CD4-positive, alpha-beta T cell treated with Interleukin-6 at 100 ng/mL for 8 hours (primary cell): ENCODE data around the gene C17orf113.
A peak's percentile ranks its signal among the peaks of the same experiment; 100 is the strongest.

Experiments used
- DNase-seq: peaks from one replicate; pipeline ENCODE4 v3.0.0-alpha.2; 2020; ENCODE audit warnings: mixed read lengths, low spot score

C17orf113 gene

GRCh38 chr17:42050393-42051012, at the start of gene C17orf113:
Gene C17orf113, minus strand, starts transcription at chr17:42050601. Its CDS starts 7,225 bp downstream, at chr17:42043376.
- peak; percentile 38 for DNase-seq

- DNase-seq, result no peak
These were observed 48.5 kb upstream of the C17orf113 start for GRCh38 chr17:42098730-42099399.

- peak; percentile 19 for DNase-seq
These were observed 47.6 kb upstream of the C17orf113 start, which contains the start of gene ZNF385C for GRCh38 chr17:42097691-42098631. Gene ZNF385C, minus strand, starts transcription at chr17:42098473. Its CDS starts 35,417 bp downstream, at chr17:42063056.

GRCh38 chr17:42096360-42097111, 46.1 kb upstream of the C17orf113 start:
- DNase-seq, result no peak

GRCh38 chr17:42094375-42095069, 44.1 kb upstream of the C17orf113 start:
- no peak for DNase-seq

- DNase-seq, result no peak
These were observed 42.5 kb upstream of the C17orf113 start for GRCh38 chr17:42092939-42093338.

- no peak for DNase-seq
These were observed 40.8 kb upstream of the C17orf113 start for GRCh38 chr17:42090964-42091790.

- DNase-seq, result no peak
These were observed 38.3 kb upstream of the C17orf113 start for GRCh38 chr17:42088736-42089135.

GRCh38 chr17:42087736-42088705, 37.6 kb upstream of the C17orf113 start:
- no peak for DNase-seq

- no peak for DNase-seq
These were observed 36.8 kb upstream of the C17orf113 start for GRCh38 chr17:42087042-42087701.

- DNase-seq, result no peak
These were observed 31.2 kb upstream of the C17orf113 start for GRCh38 chr17:42081516-42082129.

- no peak for DNase-seq
These were observed 29.1 kb upstream of the C17orf113 start for GRCh38 chr17:42079541-42079940.

- DNase-seq, result no peak
These were observed 28.1 kb upstream of the C17orf113 start for GRCh38 chr17:42078396-42079043.

- DNase-seq, result no peak
These were observed 27.4 kb upstream of the C17orf113 start for GRCh38 chr17:42077755-42078154.

- no peak for DNase-seq
These were observed 26.6 kb upstream of the C17orf113 start for GRCh38 chr17:42076797-42077559.

GRCh38 chr17:42075789-42076188, 25.4 kb upstream of the C17orf113 start:
- no peak for DNase-seq
